ENCODE data around the gene GFOD1.
"Not testable (repeated sequence)": the region's sequence is repeated elsewhere in the genome, so short reads cannot be mapped to it uniquely, and the experiment has no call there.

The GFOD1 gene

GRCh38 chr6:13511141-13511571 lies 23.8 kb upstream of the GFOD1 start:
- DNase-seq (ENCODE audit: low read depth): not testable (repeated sequence)

DNA sequence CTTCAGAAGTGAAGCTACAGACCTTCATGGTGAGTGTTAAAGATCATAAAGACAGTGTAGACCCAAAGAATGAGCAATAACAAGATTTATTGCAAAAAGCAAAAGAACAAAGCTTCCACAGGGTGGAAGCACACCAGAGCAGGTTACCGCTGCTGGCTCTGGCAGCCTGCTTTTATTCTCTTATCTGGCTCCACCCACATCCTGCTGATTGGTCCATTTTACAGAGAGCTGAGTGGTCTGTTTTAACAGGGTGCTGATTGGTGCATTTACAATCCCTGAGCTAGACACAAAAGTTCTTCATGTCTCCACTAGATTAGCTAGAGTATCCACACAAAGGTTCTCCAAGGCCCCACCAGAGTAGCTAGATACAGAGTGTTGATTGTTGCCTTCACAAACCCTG lies 23.0 kb upstream of the GFOD1 start:
- DNase-seq (ENCODE audit: low read depth): not testable (repeated sequence)

- DNase-seq (ENCODE audit: low read depth): no peak
These were observed 21.6 kb upstream of the GFOD1 start for GRCh38 chr6:13508711-13509705.

GRCh38 chr6:13507306-13507860 lies 20.0 kb upstream of the GFOD1 start:
- no peak for DNase-seq (ENCODE audit: low read depth)

DNA sequence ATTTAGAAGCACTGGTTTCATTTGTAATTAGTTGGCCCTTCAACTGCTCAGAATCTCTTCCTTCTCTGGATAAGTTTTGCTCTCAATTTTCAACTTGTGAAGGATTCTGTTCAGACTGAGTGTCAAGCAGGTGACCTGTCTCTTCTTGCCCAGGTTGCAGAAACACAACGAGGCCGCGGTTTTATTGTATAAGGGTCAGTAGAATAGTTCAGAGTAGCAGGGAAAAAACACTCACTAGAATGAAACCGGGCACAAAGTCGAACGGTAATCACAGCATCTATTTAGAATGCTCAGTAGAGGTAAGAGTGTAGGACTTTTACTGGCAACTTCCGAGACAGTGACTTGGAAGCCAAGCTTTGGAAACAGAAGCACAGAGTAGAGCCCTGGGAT lies 17.9 kb upstream of the GFOD1 start:
- no peak for DNase-seq (ENCODE audit: low read depth)

DNA sequence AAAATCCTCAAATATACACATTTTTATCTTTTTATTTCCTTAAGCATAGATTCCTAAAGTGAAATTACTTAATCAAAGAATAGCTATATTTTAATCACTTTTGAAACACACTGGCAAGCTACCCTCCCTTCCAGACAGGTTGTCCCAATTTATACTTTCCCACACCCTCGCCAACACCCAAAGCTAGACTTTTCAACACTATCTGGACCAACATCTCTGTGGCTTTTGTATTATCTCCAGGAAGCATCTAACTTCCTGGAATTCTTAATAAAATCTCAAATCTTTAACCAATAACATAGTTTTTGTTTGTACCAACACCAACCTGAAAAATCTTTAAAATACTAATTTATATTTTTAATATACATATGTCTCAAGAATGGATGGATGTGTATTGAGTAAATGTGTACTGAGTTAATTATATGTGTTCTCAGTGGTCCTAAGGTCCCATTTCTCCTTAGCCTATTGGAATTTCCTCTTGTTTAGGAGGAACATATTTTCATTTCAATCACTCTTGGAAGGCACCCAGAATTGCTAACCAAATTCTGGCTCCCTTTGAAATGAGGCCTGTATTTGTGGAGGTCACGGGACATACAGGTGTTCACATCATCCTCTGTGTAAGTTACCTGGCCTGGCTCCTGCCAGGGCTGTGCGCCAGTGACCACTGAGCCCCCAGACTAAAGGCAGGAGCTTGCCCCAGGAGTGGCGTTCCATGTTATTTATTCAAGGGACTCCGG lies 17.4 kb upstream of the GFOD1 start:
- DNase-seq (ENCODE audit: low read depth): no peak

DNA sequence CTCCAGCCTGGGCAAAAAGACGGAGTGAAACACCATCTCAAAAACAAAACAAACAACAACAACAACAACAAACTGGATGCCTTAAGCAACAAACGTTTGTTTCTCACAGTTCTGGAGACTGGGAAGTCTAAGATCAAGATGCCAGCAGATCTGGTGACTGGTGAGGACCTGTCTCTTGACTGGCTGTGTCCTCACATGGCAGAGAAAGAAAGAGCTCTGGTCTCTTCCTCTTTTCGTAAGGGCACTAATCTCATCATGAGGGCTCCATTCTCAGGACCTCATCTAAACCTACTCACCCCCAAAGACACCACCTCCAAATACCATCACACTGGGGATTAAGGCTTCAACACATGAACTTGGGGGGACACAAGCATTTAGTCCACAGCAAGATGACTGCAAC lies 13.5 kb upstream of the GFOD1 start:
- no peak for DNase-seq (ENCODE audit: low read depth)

DNA sequence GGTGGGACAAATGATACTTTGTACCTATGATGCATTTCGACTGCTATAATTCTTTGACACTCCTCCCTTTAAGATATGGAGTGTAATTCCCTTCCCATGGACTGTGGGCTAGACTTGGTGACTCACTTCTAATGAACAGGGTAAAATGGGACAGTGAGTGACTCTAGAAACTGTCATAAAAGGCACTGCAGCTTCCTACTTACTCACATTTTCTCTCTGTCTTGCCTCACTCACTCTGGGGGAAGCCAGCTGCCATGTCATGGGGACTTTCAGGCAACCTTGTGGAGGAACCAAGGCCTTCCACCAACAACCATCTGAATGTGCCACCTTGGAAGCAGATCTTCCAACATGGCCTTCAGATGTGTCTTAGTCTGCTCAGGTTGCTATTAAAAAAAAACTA lies 12.9 kb upstream of the GFOD1 start:
- DNase-seq (ENCODE audit: low read depth): no peak

- DNase-seq (ENCODE audit: low read depth): no peak
These were observed 9.3 kb upstream of the GFOD1 start for GRCh38 chr6:13496513-13497190.

DNA sequence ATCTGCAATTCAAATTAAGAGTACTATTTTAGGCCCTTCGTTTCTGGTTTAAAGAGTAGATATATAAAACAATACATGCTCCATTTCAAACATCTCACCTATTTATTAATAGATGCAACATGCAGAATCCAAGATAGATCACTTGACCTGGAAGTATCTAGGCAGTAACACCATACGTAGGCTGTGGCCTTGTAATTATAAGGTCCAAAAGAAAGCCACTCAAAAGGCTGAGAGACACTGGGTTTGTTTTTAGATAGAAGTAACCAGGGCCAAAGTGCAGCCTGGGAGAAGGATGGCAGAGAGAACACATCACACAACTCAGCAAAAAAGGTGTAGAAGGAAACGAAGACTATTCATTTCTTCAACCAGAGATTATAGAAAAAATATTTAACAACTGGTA lies 8.4 kb upstream of the GFOD1 start:
- no peak for DNase-seq (ENCODE audit: low read depth)

DNA sequence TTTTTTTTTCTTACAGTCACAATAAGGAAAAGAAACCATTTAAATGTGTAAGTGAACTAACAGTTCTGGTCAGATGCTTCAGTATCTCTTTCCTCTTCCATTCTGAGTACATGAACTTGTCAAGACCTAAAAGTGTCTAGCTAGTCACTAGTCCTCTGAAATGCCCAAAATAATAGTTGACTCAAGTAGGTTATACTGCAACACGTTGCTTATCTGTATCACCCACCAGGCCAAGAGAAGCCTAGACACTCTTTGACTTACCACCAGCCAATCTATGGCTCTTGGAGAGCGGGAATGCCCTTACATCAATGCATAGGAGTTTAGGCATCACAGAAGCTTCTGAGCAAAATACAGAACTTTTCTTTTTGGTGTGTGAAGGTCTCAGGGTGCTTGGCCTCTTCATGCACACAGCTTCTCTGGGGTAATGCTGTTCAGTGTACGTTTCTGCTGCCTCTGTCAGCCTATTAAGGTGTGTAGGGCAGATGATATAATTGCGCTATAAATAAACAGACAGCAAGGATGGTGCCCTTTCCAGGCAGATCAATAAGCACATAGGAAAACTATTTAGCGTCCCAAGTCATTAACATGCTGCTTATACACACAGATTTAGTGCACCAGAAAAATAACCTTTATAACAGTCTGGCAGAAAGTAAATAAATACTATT lies 7.8 kb upstream of the GFOD1 start:
- no peak for DNase-seq (ENCODE audit: low read depth)

DNA sequence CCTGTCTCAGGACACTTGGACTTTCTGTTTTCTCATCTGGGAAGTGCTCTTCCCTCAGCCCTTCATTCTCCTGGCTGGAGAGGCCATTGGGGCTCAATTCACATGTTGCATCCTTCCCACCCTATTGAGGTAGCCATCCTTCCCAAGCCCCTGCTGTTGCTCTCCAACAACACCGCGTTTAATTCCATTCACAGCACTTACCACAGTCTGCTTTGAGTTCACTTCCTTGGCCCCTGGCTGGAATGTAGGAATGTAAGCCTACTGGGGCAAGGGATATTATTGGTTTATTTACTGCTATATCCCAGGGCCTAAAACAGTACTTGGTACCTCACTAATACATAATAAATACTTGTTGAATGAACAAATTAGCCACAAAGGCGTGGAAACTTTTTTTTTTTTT lies 6.7 kb upstream of the GFOD1 start:
- no peak for DNase-seq (ENCODE audit: low read depth)

GRCh38 chr6:13493147-13493546 lies 5.7 kb upstream of the GFOD1 start:
- no peak for DNase-seq (ENCODE audit: low read depth)

DNA sequence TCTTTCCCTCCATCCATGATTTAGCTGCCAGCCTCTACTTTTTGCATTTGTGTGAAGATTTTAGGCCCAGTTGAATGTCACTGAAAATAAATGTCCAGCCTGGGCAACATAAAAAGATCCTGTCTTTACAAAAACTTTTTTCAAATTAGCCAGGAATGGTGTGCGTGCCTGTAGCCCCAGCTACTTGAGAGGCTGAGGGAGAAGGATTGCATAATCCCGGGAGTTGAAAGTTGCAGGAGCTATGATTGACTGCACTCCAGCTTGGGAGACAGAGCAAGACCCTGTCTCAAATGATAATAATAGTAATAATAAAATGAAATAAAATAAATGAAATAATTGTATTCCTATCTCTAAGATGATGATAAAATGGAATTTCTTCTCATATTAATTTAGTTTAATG lies 5.0 kb upstream of the GFOD1 start:
- no peak for DNase-seq (ENCODE audit: low read depth)

DNA sequence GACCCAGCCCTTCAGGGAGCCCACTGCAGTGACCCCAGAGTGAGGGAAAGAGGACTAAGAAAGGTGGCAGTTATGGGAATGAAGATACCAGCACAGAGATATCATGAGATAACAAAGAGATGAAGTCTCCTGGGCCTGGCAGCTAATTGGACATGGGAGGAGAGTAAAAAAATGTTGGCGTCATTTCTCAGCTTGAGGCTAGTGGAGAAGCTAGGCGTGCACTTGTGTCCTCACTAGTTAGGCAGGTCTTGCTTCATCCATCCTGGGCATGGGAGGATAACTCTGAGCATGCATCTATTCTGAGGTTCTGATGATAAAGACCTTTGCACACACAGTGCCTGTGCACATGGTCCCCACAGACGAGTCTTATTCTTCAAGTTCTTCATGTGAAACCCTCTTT lies 4.1 kb upstream of the GFOD1 start:
- DNase-seq (ENCODE audit: low read depth): no peak

DNA sequence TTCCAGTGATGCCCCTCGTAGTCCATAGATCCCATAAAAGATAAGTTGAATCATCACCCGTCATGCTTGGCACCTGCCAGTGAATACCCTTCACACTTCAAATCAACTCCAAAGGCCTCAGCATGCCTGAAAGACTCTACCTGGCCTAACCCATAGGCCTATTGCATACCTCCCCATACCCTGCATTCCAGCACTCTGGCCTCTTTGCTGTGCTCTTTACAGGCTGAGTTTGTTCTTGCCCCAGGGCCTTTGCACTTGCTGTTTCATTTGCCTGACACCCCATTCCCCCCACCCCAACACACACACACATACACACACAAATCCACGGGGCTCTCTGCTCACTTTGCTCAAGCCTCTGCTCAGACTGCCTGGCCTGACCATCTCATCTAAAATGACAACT lies 3.0 kb upstream of the GFOD1 start:
- DNase-seq (ENCODE audit: low read depth): no peak

DNA sequence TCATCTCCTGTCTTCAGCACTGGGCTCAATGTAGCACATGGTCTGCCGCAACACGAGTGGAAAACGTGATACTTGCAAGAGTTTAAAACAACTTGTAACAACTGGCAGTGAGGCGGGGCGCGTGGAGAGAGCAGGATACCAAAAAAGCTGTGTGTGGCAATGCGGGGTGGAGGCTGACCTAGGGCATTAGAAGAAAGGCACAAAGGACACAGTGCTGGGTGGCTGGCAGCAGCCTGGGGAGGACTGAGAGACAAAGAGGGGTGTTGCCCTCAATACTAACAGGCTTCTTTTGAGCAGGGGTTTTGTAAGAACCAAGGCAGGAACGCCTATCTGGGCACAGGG lies 1.5 kb upstream of the GFOD1 start:
- no peak for DNase-seq (ENCODE audit: low read depth)

GRCh38 chr6:13488015-13488895 lies 855 bp upstream of the GFOD1 start:
- DNase-seq (ENCODE audit: low read depth): peak; percentile 6

DNA sequence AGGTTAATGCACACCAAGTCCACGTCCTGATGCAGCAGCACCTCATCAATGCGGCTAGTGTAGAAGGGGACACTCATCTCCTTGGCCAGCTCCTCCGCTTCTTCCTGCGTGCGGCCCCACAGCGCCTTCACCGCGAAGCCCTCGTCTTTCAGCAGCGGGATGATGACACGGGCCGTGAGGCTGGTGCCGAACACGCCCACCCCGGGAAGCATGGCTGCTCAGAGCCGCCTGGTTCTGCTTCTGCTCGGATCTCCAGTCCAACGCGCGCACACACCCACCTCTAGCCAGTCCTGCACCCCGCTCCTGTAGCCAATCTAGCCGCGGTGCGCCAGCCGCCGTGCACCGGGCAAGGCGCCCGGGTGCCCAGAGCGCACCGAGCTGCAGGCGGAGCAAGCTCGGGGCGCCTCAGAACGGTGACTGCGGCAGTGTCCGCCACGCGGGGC lies 700 bp downstream of the GFOD1 start:
- peak; percentile 35 for DNase-seq (ENCODE audit: low read depth)

DNA sequence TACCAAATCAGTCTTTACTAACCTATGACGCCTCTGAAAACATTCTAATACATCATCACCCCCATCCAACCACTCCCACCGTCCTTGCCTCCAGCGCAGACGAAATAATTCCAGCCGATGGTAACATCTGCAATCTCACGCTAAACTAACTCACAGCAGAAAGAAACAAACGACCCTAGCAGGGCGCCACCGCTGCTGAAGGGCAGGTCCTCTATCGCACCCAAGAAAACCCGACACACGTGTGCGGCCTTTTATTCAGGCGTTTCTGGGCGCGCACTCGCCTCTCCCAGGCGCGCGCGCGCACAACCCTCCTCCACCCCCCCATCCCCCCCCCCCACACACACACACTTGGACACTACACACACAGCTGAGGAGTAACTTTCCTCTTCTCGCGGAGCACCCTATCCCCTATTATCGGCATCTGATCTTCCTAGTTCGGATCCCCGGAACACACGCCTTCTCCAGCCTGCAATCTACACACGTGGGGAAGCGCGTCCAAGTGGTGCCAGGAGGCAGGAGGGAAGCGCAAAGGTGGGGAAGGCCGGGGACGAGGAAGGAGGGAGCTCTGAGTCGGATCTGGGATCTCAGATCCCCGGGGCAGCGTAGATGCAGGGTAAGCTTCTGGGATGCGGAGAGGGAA lies 1.4 kb downstream of the GFOD1 start:
- DNase-seq (ENCODE audit: low read depth): peak; percentile 8
